H9 (cell line): ENCODE data around the gene LAMP1. TPM values are rescaled to one million over a fixed set of nuclear protein-coding genes. Genes with fewer than 3 reads are reported as not detected.
A peak's percentile ranks its signal among the peaks of the same experiment; 100 is the strongest.

Experiments
- DNase-seq: peaks from one replicate; pipeline ENCODE4 v3.0.0-alpha.2; 2017
- H2AFZ ChIP-seq: one replicate; pipeline ENCODE4 v1.6.1; 2013; ENCODE audit warnings: mild to moderate bottlenecking, low read length, control low read depth, moderate library complexity
- H2AK5ac ChIP-seq: 2 replicates; pipeline ENCODE4 v1.6.1; 2013; ENCODE audit warnings: low read length, control low read depth, mixed read lengths; ENCODE audit not compliant: insufficient read length
- H2BK120ac ChIP-seq: one replicate; pipeline ENCODE4 v1.6.1; 2013; ENCODE audit warnings: low read depth, mild to moderate bottlenecking, low read length, control low read depth, inconsistent platforms; ENCODE audit not compliant: poor library complexity, severe bottlenecking
- H2BK12ac ChIP-seq: 2 replicates; pipeline ENCODE4 v1.6.1; 2013; ENCODE audit warnings: low read length, control low read depth, mixed read lengths, low read depth; ENCODE audit not compliant: insufficient read length
- H2BK15ac ChIP-seq: 2 replicates; pipeline ENCODE4 v1.6.1; 2013; ENCODE audit warnings: low read depth, low read length, control low read depth
- H2BK20ac ChIP-seq: one replicate; pipeline ENCODE4 v1.6.1; 2013; ENCODE audit warnings: low read depth, mild to moderate bottlenecking, low read length, control low read depth, inconsistent platforms; ENCODE audit not compliant: poor library complexity, severe bottlenecking
- H2BK5ac ChIP-seq: 2 replicates; pipeline ENCODE4 v1.6.1; 2013; ENCODE audit warnings: low read length, control low read depth, mixed read lengths; ENCODE audit not compliant: insufficient read length
- H3K14ac ChIP-seq: 2 replicates; pipeline ENCODE4 v1.6.1; 2013; ENCODE audit warnings: low read length, control low read depth; ENCODE audit not compliant: insufficient read depth
- H3K18ac ChIP-seq: 2 replicates; pipeline ENCODE4 v1.6.1; 2013; ENCODE audit warnings: low read depth, mild to moderate bottlenecking, mixed read lengths, low read length, control low read depth; ENCODE audit not compliant: insufficient read length
- H3K23ac ChIP-seq: 2 replicates; pipeline ENCODE4 v1.6.1; 2013; ENCODE audit warnings: low read length, control low read depth, mixed read lengths, low read depth; ENCODE audit not compliant: insufficient read length
- H3K23me2 ChIP-seq: 2 replicates; pipeline ENCODE4 v1.6.1; 2013; ENCODE audit warnings: low read depth, mild to moderate bottlenecking, mixed read lengths, low read length, control low read depth; ENCODE audit not compliant: insufficient read length, poor library complexity, severe bottlenecking
- H3K27ac ChIP-seq: 2 replicates; pipeline ENCODE4 v1.5.1; 2013; ENCODE audit warnings: low read length, control low read depth, mixed read lengths, low read depth; ENCODE audit not compliant: insufficient read length
- H3K27me3 ChIP-seq: 2 replicates; pipeline ENCODE4 v1.6.1; 2013; ENCODE audit warnings: low read length, control low read depth, inconsistent platforms; ENCODE audit not compliant: insufficient read depth
- H3K4ac ChIP-seq: 2 replicates; pipeline ENCODE4 v1.6.1; 2013; ENCODE audit warnings: low read depth, mild to moderate bottlenecking, control low read depth, inconsistent platforms, low read length, moderate library complexity
- H3K4me1 ChIP-seq: 2 replicates; pipeline ENCODE4 v1.6.1; 2013; ENCODE audit warnings: low read length, control low read depth, inconsistent platforms; ENCODE audit not compliant: insufficient read depth
- H3K4me2 ChIP-seq: 2 replicates; pipeline ENCODE4 v1.6.1; 2013; ENCODE audit warnings: low read length, control low read depth, mixed read lengths; ENCODE audit not compliant: insufficient read length, insufficient read depth
- H3K56ac ChIP-seq: 2 replicates; pipeline ENCODE4 v1.6.1; 2013; ENCODE audit warnings: low read depth, mild to moderate bottlenecking, mixed read lengths, low read length, control low read depth; ENCODE audit not compliant: insufficient read length
- H3K79me1 ChIP-seq: 2 replicates; pipeline ENCODE4 v1.6.1; 2013; ENCODE audit warnings: low read depth, mild to moderate bottlenecking, moderate library complexity, low read length, control low read depth, inconsistent platforms; ENCODE audit not compliant: insufficient read depth, poor library complexity, severe bottlenecking
- H3K79me2 ChIP-seq: 2 replicates; pipeline ENCODE4 v1.6.1; 2013; ENCODE audit warnings: low read length, control low read depth, inconsistent platforms; ENCODE audit not compliant: insufficient read depth
- H3K9ac ChIP-seq: 2 replicates; pipeline ENCODE4 v1.6.1; 2013; ENCODE audit warnings: low read length, control low read depth, mixed read lengths; ENCODE audit not compliant: insufficient read length; ENCODE audit errors: extremely low read depth
- H3K9me3 ChIP-seq: one replicate; pipeline ENCODE4 v1.6.1; 2013; ENCODE audit warnings: low read depth, low read length, inconsistent platforms; ENCODE audit not compliant: control insufficient read depth
- H3T11ph ChIP-seq: one replicate; pipeline ENCODE4 v1.6.1; 2013; ENCODE audit warnings: mild to moderate bottlenecking, low read length, control low read depth, inconsistent platforms
- H4K20me1 ChIP-seq: one replicate; pipeline ENCODE4 v1.6.1; 2013; ENCODE audit not compliant: control insufficient read depth, insufficient read length, insufficient read depth
- H4K5ac ChIP-seq: 2 replicates; pipeline ENCODE4 v1.6.1; 2013; ENCODE audit warnings: low read depth, mild to moderate bottlenecking, mixed read lengths, low read length, control low read depth; ENCODE audit not compliant: insufficient read length
- H4K8ac ChIP-seq: replicated peaks from 2 replicates; pipeline ENCODE4 v1.6.1; 2013; ENCODE audit warnings: low read length, control low read depth, mixed read lengths, low read depth; ENCODE audit not compliant: insufficient read length
- H4K91ac ChIP-seq: 2 replicates; pipeline ENCODE4 v1.6.1; 2013; ENCODE audit warnings: low read depth, mild to moderate bottlenecking, moderate library complexity, mixed read lengths, low read length, control low read depth; ENCODE audit not compliant: insufficient read length
- H3K27ac Mint-ChIP-seq, 3 experiments: 2 replicates in 2 of 3; 3 replicates in 1 of 3; pipeline ENCODE4 v1.8.0; 2020 to 2021; ENCODE audit warnings: mixed read lengths in 3 of 3, mild to moderate bottlenecking in 1 of 3, moderate library complexity in 1 of 3
- H3K27me3 Mint-ChIP-seq: 2 replicates; pipeline ENCODE4 v1.8.0; 2021; ENCODE audit warnings: low read depth, mild to moderate bottlenecking, moderate library complexity, mixed read lengths
- H3K36me3 Mint-ChIP-seq, 3 experiments: 2 replicates in 2 of 3; 3 replicates in 1 of 3; pipeline ENCODE4 v1.8.0; 2020 to 2021; ENCODE audit warnings: low read depth in 3 of 3, mixed read lengths in 3 of 3; ENCODE audit not compliant: insufficient read depth in 1 of 3
- H3K4me1 Mint-ChIP-seq, 2 experiments: 2 replicates each; pipeline ENCODE4 v1.8.0; 2020; ENCODE audit warnings: mixed read lengths in 2 of 2
- H3K4me3 Mint-ChIP-seq, 2 experiments: 2 replicates in 1 of 2; 3 replicates in 1 of 2; pipeline ENCODE4 v1.8.0; 2020 to 2021; ENCODE audit warnings: mild to moderate bottlenecking in 2 of 2, mixed read lengths in 2 of 2, moderate library complexity in 1 of 2
- H3K9me3 Mint-ChIP-seq, 2 experiments: 2 replicates in 1 of 2; 3 replicates in 1 of 2; pipeline ENCODE4 v1.8.0; 2020; ENCODE audit warnings: mild to moderate bottlenecking in 2 of 2, mixed read lengths in 2 of 2, moderate library complexity in 1 of 2
- CTCF ChIP-seq: fragments of 200-600 bp; sonication (generic); conservative IDR thresholded peaks from 3 replicates; pipeline ENCODE4 v1.8.0; 2021; ENCODE audit warnings: antibody characterized with exemption, mild to moderate bottlenecking
- WGBS: extraction: QIAGEN DNeasy Blood & Tissue Kit; methylation state at CpG from one replicate; pipeline ENCODE4 v1.1.7; 2013; ENCODE audit warnings: missing lambda C conversion rate, low lambda C conversion rate, mixed read lengths; ENCODE audit not compliant: insufficient read length; ENCODE audit errors: extremely low coverage; 5-methylcytosine and 5-hydroxymethylcytosine counted together
- total RNA-seq: library from RNA; stranded (reverse); gene quantifications from 2 replicates; pipeline ENCODE4 v1.2.1, GENCODE V29; 2021

LAMP1 gene
- total RNA-seq, 1 experiment from 2014 or later: 131 TPM

GRCh38 chr13:113318956-113319355 lies 21.9 kb downstream of the LAMP1 start:
- no peak overlapping the region for H2BK120ac ChIP-seq

More at GRCh38 chr13:113318956-113319355, 21.9 kb downstream of the LAMP1 start:
- no peak overlapping the region for H3K4me2 ChIP-seq
- no peak overlapping the region for H4K5ac ChIP-seq
- no peaks in the 10 kb centered on the region for H3K79me1 ChIP-seq
- Mint-ChIP-seq H3K4me3 (no peak overlapping the region; a peak in 1 of 5 replicates), H3K9me3 (no peaks in the 10 kb centered on the region), H3K27ac (peak overlapping the region; percentile 54 to 74 (median 68); a peak in 5 of 7 replicates), H3K27me3 (peaks cover 1% of the 10 kb centered on the region; the same call in 1 of the 2 replicates), H3K36me3 (peaks cover 32 to 63% (median 53%) of the 10 kb centered on the region in 3 experiments; a peak in 6 of 7 replicates), H3K4me1 (peaks cover 0 to 2% of the 10 kb centered on the region in 2 experiments; a peak in 1 of 4 replicates)
- H4K8ac ChIP-seq: no peak overlapping the region
- no peak overlapping the region for H4K91ac ChIP-seq
- H3K23ac ChIP-seq: no peak overlapping the region
- no peak overlapping the region; the same call in 1 of the 2 replicates for H3K4ac ChIP-seq
- H2AFZ ChIP-seq: no peak overlapping the region
- H3K18ac ChIP-seq: no peak overlapping the region
- no peaks in the 10 kb centered on the region for H3K4me1 ChIP-seq
- no peak for DNase-seq
- no peak overlapping the region for H2BK5ac ChIP-seq
- peaks cover 3% of the 10 kb centered on the region for H4K20me1 ChIP-seq
- H2BK15ac ChIP-seq: no peak overlapping the region
- no peak overlapping the region; the same call in 1 of the 2 replicates for H3K14ac ChIP-seq
- no peak for TF ChIP-seq CTCF
- H3T11ph ChIP-seq: no peak overlapping the region
- H3K56ac ChIP-seq: no peak overlapping the region
- WGBS: no CpG with 5 or more reads among the region's 18 CpGs
- no peak overlapping the region for H3K27ac ChIP-seq
- no peaks in the 10 kb centered on the region for H3K9me3 ChIP-seq
- no peak overlapping the region for H2BK12ac ChIP-seq
- H3K9ac ChIP-seq: no peak overlapping the region
- H2BK20ac ChIP-seq: no peak overlapping the region
- no peaks in the 10 kb centered on the region for H3K27me3 ChIP-seq
- no peak overlapping the region for H2AK5ac ChIP-seq
- no peaks in the 10 kb centered on the region for H3K79me2 ChIP-seq
- H3K23me2 ChIP-seq: no peaks in the 10 kb centered on the region
